Stomach (tissue), 4 donors: ENCODE data around the gene STK24.

Source experiments
- POLR2A ChIP-seq, 4 donors: fragments of 450-650 bp; IDR thresholded peaks; one replicate each; pipeline ENCODE4 v1.6.1; 2016; ENCODE audit warnings: antibody characterized with exemption in 4 of 4, control low read depth in 2 of 4, mild to moderate bottlenecking in 1 of 4, moderate library complexity in 1 of 4
- POLR2AphosphoS5 ChIP-seq, 3 donors: sonication (generic); formaldehyde crosslinking; IDR thresholded peaks; one replicate each; pipeline ENCODE4 v1.6.1; 2016; ENCODE audit warnings: antibody characterized with exemption in 3 of 3
- TF ChIP-seq, protein P1 (sequence below), 7 experiments: fragments of 450-650 bp in 4 of 7; fragments of 200-600 bp in 3 of 7; sonication (generic) in 3 of 7; IDR thresholded peaks; one replicate each; pipeline ENCODE4 v1.5.1; 2016 to 2019; ENCODE audit warnings: antibody characterized with exemption in 7 of 7, control low read depth in 2 of 7, mild to moderate bottlenecking in 1 of 7

DNA sequence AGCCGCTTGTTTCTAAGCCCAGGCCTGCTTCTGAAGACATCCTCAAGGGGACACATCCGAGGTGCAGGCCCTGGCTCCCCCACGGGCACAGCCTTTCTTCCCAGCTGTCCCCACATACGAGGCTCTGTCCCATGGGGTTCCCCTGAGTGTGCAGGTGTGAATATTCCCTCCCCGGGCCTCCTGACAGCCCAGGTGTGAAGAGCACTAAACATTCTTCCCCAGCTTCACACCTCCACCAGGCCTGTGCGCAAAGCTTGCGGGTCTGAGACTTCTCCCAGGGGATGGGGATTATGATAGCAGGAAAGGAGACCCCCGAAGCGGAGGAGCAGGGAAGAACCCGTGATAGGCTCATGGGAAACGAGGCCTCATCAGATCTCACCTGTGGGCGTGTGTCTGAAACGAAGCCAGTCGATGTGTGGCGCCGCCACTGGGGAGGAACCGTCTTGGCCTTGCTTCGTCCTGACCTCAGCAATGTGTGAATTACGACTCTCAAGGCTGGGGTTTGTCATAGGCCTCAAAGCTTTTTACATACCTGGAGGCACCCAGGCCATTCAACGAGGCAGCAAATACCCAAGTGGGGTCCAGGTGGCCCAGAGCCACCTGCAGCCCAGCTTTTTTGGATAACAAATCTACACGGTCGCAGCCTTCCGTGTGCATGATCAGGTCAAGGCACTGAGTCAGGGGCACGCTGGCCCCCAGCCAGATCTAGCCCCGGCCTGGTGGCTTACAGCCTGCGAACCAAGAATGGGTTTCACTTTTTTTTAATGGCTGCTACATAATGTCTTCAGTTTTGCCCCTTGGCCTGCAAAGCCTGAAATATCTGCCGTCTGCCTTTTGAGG is 134.3 kb downstream of the STK24 start:
- TF ChIP-seq POLR2A (IDR thresholded peaks at IDR 0.05): no peak
- TF ChIP-seq, protein P1, sequence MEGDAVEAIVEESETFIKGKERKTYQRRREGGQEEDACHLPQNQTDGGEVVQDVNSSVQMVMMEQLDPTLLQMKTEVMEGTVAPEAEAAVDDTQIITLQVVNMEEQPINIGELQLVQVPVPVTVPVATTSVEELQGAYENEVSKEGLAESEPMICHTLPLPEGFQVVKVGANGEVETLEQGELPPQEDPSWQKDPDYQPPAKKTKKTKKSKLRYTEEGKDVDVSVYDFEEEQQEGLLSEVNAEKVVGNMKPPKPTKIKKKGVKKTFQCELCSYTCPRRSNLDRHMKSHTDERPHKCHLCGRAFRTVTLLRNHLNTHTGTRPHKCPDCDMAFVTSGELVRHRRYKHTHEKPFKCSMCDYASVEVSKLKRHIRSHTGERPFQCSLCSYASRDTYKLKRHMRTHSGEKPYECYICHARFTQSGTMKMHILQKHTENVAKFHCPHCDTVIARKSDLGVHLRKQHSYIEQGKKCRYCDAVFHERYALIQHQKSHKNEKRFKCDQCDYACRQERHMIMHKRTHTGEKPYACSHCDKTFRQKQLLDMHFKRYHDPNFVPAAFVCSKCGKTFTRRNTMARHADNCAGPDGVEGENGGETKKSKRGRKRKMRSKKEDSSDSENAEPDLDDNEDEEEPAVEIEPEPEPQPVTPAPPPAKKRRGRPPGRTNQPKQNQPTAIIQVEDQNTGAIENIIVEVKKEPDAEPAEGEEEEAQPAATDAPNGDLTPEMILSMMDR (IDR thresholded peaks at IDR 0.05): no peak
- TF ChIP-seq POLR2AphosphoS5 (IDR thresholded peaks at IDR 0.05): no peak
